ENCODE measurements around the gene MAGEA4. TPM values are rescaled to one million over a fixed set of nuclear protein-coding genes. Genes with fewer than 3 reads are reported as not detected.

Gene MAGEA4
- total RNA-seq, 1 donor from 2014 or later: not detected

GRCh38 chrX:151873096-151873495 lies 39.6 kb upstream of the MAGEA4 start:
- no peaks in the 10 kb centered on the region for H3K9me3 Mint-ChIP-seq (ENCODE audit: unreplicated experiment)

GRCh38 chrX:151875270-151876026 lies 37.2 kb upstream of the MAGEA4 start:
- H3K4me3 Mint-ChIP-seq (ENCODE audit: unreplicated experiment): peak overlapping the region; percentile 34
- H3K4me2 ChIP-seq (ENCODE audit: low read length): no peak overlapping the region
- no peaks in the 10 kb centered on the region for H3K36me3 ChIP-seq (ENCODE audit: insufficient read depth, low read length)
- H3K4me1 ChIP-seq (ENCODE audit: insufficient read depth, low read length): peaks cover 12% of the 10 kb centered on the region
- no peaks in the 10 kb centered on the region for H3K9me3 Mint-ChIP-seq (ENCODE audit: unreplicated experiment)
- no peak overlapping the region for H3K9ac ChIP-seq (ENCODE audit: low read length)
- H3K4me3 ChIP-seq (ENCODE audit: insufficient read depth, low read depth, low read length): no peak overlapping the region
- H3K27me3 ChIP-seq (ENCODE audit: insufficient read depth, low read length): no peaks in the 10 kb centered on the region
- H3K27me3 Mint-ChIP-seq (ENCODE audit: low read depth, unreplicated experiment): peaks cover 8% of the 10 kb centered on the region
- no peaks in the 10 kb centered on the region for H3K79me2 ChIP-seq (ENCODE audit: insufficient read depth, low read length)
- TF ChIP-seq CTCF (IDR thresholded peaks at IDR 0.05; ENCODE audit: insufficient read depth, low read depth, low read length): no peak
- no peak for TF ChIP-seq EZH2 (IDR thresholded peaks at IDR 0.05; ENCODE audit: insufficient read depth, low read length)
- H3K36me3 Mint-ChIP-seq (ENCODE audit: low read depth, unreplicated experiment): no peaks in the 10 kb centered on the region
- H4K20me1 ChIP-seq (ENCODE audit: insufficient read depth, low read length): no peaks in the 10 kb centered on the region
- H3K4me1 Mint-ChIP-seq (ENCODE audit: low read depth, unreplicated experiment): peaks cover 14% of the 10 kb centered on the region
- DNase-seq (ENCODE audit: low read depth) (no peak), FAIRE-seq (no peak)
- no peaks in the 10 kb centered on the region for H3K9me3 ChIP-seq (ENCODE audit: insufficient read depth, low read depth, low read length)
- H3K27ac ChIP-seq (ENCODE audit: low read depth, low read length): no peak overlapping the region
- H2AFZ ChIP-seq (ENCODE audit: low read depth, low read length): no peak overlapping the region
- H3K27ac Mint-ChIP-seq (ENCODE audit: unreplicated experiment): no peak overlapping the region

More at GRCh38 chrX:151873096-151873495, 39.6 kb upstream of the MAGEA4 start:
- no peaks in the 10 kb centered on the region for H3K36me3 Mint-ChIP-seq (ENCODE audit: low read depth, unreplicated experiment)
- Histone ChIP-seq H3K9me3 (ENCODE audit: insufficient read depth, low read depth, low read length) (no peaks in the 10 kb centered on the region), H3K27me3 (ENCODE audit: insufficient read depth, low read length) (no peaks in the 10 kb centered on the region), H3K27ac (ENCODE audit: low read depth, low read length) (no peak overlapping the region), H3K36me3 (ENCODE audit: insufficient read depth, low read length) (no peaks in the 10 kb centered on the region), H2AFZ (ENCODE audit: low read depth, low read length) (no peak overlapping the region), H3K4me1 (ENCODE audit: insufficient read depth, low read length) (peaks cover 18% of the 10 kb centered on the region), H3K9ac (ENCODE audit: low read length) (no peak overlapping the region), H3K4me2 (ENCODE audit: low read length) (no peak overlapping the region), H3K4me3 (ENCODE audit: insufficient read depth, low read depth, low read length) (no peak overlapping the region), H3K79me2 (ENCODE audit: insufficient read depth, low read length) (no peaks in the 10 kb centered on the region), H4K20me1 (ENCODE audit: insufficient read depth, low read length) (no peaks in the 10 kb centered on the region)
- H3K4me1 Mint-ChIP-seq (ENCODE audit: low read depth, unreplicated experiment): peaks cover 17% of the 10 kb centered on the region
- peaks cover 8% of the 10 kb centered on the region for H3K27me3 Mint-ChIP-seq (ENCODE audit: low read depth, unreplicated experiment)
- DNase-seq (ENCODE audit: low read depth) (peak; percentile 28), FAIRE-seq (peak; percentile 23)
- H3K27ac Mint-ChIP-seq (ENCODE audit: unreplicated experiment): no peak overlapping the region
- TF ChIP-seq CTCF (IDR thresholded peaks at IDR 0.05; ENCODE audit: insufficient read depth, low read depth, low read length): no peak
- TF ChIP-seq EZH2 (IDR thresholded peaks at IDR 0.05; ENCODE audit: insufficient read depth, low read length): no peak
- no peak overlapping the region for H3K4me3 Mint-ChIP-seq (ENCODE audit: unreplicated experiment)

- Mint-ChIP-seq H3K4me3 (ENCODE audit: unreplicated experiment) (no peak overlapping the region), H3K36me3 (ENCODE audit: low read depth, unreplicated experiment) (no peaks in the 10 kb centered on the region), H3K27me3 (ENCODE audit: low read depth, unreplicated experiment) (peaks cover 8% of the 10 kb centered on the region), H3K27ac (ENCODE audit: unreplicated experiment) (no peak overlapping the region), H3K9me3 (ENCODE audit: unreplicated experiment) (no peaks in the 10 kb centered on the region), H3K4me1 (ENCODE audit: low read depth, unreplicated experiment) (no peaks in the 10 kb centered on the region)
- Histone ChIP-seq H3K27me3 (ENCODE audit: insufficient read depth, low read length) (no peaks in the 10 kb centered on the region), H3K9me3 (ENCODE audit: insufficient read depth, low read depth, low read length) (no peaks in the 10 kb centered on the region), H3K4me1 (ENCODE audit: insufficient read depth, low read length) (no peaks in the 10 kb centered on the region), H2AFZ (ENCODE audit: low read depth, low read length) (no peak overlapping the region), H3K27ac (ENCODE audit: low read depth, low read length) (no peak overlapping the region), H3K4me2 (ENCODE audit: low read length) (no peak overlapping the region), H3K36me3 (ENCODE audit: insufficient read depth, low read length) (no peaks in the 10 kb centered on the region), H3K9ac (ENCODE audit: low read length) (no peak overlapping the region), H3K79me2 (ENCODE audit: insufficient read depth, low read length) (no peaks in the 10 kb centered on the region), H4K20me1 (ENCODE audit: insufficient read depth, low read length) (no peaks in the 10 kb centered on the region), H3K4me3 (ENCODE audit: insufficient read depth, low read depth, low read length) (no peak overlapping the region)
- FAIRE-seq (no peak), DNase-seq (ENCODE audit: low read depth) (no peak)
- TF ChIP-seq CTCF (IDR thresholded peaks at IDR 0.05; ENCODE audit: insufficient read depth, low read depth, low read length) (no peak), EZH2 (IDR thresholded peaks at IDR 0.05; ENCODE audit: insufficient read depth, low read length) (no peak)
These were observed 34.1 kb upstream of the MAGEA4 start for GRCh38 chrX:151878574-151878973.
